H4 (cell line): Measurements from ENCODE around the gene OR2A14. TPM values are rescaled to one million over a fixed set of nuclear protein-coding genes. Genes with fewer than 3 reads are reported as not detected.
"Not testable (repeated sequence)": the region's sequence is repeated elsewhere in the genome, so short reads cannot be mapped to it uniquely, and the experiment has no call there.

Experiments
- DNase-seq: peaks from one replicate; pipeline ENCODE4 v3.0.0-alpha.2; 2015; ENCODE audit warnings: low spot score
- total RNA-seq: library from RNA; depleted of rRNA; stranded (reverse); fragments of >200 nt; shearing (Covaris generic); gene quantifications from 2 replicates; pipeline ENCODE4 v1.2.3, GENCODE V29; 2014; rRNA removed

Gene OR2A14
- total RNA-seq, 1 experiment from 2014 or later, result not detected

GRCh38 chr7:144148224-144148827 is 25.4 kb downstream of the OR2A14 start:
- DNase-seq, result no peak

GRCh38 chr7:144158861-144159260 is 35.9 kb downstream of the OR2A14 start:
- DNase-seq, result no peak

GRCh38 chr7:144164784-144165183 is 41.8 kb downstream of the OR2A14 start:
- no peak for DNase-seq

GRCh38 chr7:144171594-144172350 is 48.8 kb downstream of the OR2A14 start:
- DNase-seq, result not testable (repeated sequence)

- no peak for DNase-seq
Observed at GRCh38 chr7:144174613-144175012, 51.6 kb downstream of the OR2A14 start.

- not testable (repeated sequence) for DNase-seq
Observed at GRCh38 chr7:144178380-144179164, 55.6 kb downstream of the OR2A14 start.

GRCh38 chr7:144179165-144179479 is 56.1 kb downstream of the OR2A14 start:
- DNase-seq, result not testable (repeated sequence)

Other genes with a start within 250 kb of the OR2A14 start
- gene TCAF1, start 221.0 kb upstream of the OR2A14 start, total RNA-seq, result 37.6 and 58.3 TPM in 2 replicates
- not detected in 2 replicates for gene OR2F2, start 187.9 kb upstream of the OR2A14 start, total RNA-seq
- not detected in 2 replicates for gene OR2F1, start 168.3 kb upstream of the OR2A14 start, total RNA-seq
- not detected in 2 replicates for gene OR6B1, start 122.9 kb upstream of the OR2A14 start, total RNA-seq
- gene OR2A5, start 74.2 kb upstream of the OR2A14 start, total RNA-seq, result not detected in 2 replicates
- gene OR2A25, start 53.4 kb upstream of the OR2A14 start, total RNA-seq, result not detected in 2 replicates
- not detected in 2 replicates for gene OR2A12, start 36.9 kb upstream of the OR2A14 start, total RNA-seq
- not detected in 2 replicates for gene OR2A2, start 13.6 kb upstream of the OR2A14 start, total RNA-seq
- 0.15 and 0.16 TPM in 2 replicates for gene CTAGE4, start 60.3 kb downstream of the OR2A14 start, total RNA-seq
- 0.43 and 0.93 TPM in 2 replicates for gene ARHGEF35, start 72.7 kb downstream of the OR2A14 start, total RNA-seq
- gene OR2A42, start 116.4 kb downstream of the OR2A14 start, total RNA-seq, result not detected in 2 replicates
- gene OR2A7, start 141.6 kb downstream of the OR2A14 start, total RNA-seq, result not detected in 2 replicates
- 0.16 and 0.17 TPM in 2 replicates for gene CTAGE8, start 146.1 kb downstream of the OR2A14 start, total RNA-seq
- gene OR2A1, start 189.2 kb downstream of the OR2A14 start, total RNA-seq, result not detected in 2 replicates
- 2.2 and 2.3 TPM in 2 replicates for gene ARHGEF5, start 232.2 kb downstream of the OR2A14 start, total RNA-seq